ENCODE results near the gene TMEM63C.

TMEM63C gene

DNA sequence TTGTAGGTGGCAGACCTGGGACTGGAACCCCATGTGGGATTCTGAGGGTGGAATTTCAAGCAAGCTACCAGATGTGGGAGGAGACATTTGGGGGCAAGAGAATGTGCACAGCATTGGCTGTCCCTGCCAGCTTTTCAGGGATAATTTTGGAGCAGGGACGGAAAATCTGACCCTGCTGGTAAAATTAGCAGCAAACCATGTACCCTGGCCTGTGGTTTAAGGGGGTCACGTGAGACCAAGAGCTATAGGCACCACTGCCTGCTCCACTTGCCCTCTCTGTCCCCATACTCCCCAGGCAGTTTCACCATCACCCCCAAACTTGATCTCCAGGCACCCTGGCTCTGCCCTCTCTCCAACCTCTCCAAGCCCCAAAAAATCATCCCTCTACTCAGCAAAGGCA is 26.5 kb upstream of the TMEM63C start:
- Histone ChIP-seq H3K36me3 (ENCODE audit: control insufficient read depth in 2 of 2, insufficient read depth in 1 of 2, low read length in 2 of 2) (no peaks in the 10 kb centered on the region), H3K4me1 (ENCODE audit: control insufficient read depth, insufficient read depth, low read length) (no peaks in the 10 kb centered on the region), H3K9me3 (ENCODE audit: control insufficient read depth, insufficient read depth, low read depth, low read length) (no peaks in the 10 kb centered on the region), H3K4me3 (ENCODE audit: low read depth, low read length) (no peak overlapping the region), H3K27ac (ENCODE audit: extremely low read depth, low read depth, low read length) (no peak overlapping the region)
- TF ChIP-seq ZNF701 (tag by site-specific recombination; IDR thresholded peaks at IDR 0.05) (no peak), ZNF785 (tag by site-specific recombination; IDR thresholded peaks at IDR 0.05) (no peak), ZBTB17 (tag by site-specific recombination; IDR thresholded peaks at IDR 0.05) (no peak), RBAK (tag by site-specific recombination; IDR thresholded peaks at IDR 0.05) (no peak), ZNF280D (tag by site-specific recombination; IDR thresholded peaks at IDR 0.05) (no peak), ZSCAN16 (tag by site-specific recombination; IDR thresholded peaks at IDR 0.05) (no peak), ZBTB20 (tag by site-specific recombination; IDR thresholded peaks at IDR 0.05) (no peak), ZNF843 (tag by site-specific recombination; IDR thresholded peaks at IDR 0.05) (no peak), ZNF707 (tag by site-specific recombination; IDR thresholded peaks at IDR 0.05) (no peak), ZNF266 (tag by site-specific recombination; IDR thresholded peaks at IDR 0.05; ENCODE audit: low read depth) (no peak), GFI1B (tag by site-specific recombination; IDR thresholded peaks at IDR 0.05) (no peak), ZNF19 (tag by site-specific recombination; IDR thresholded peaks at IDR 0.05; ENCODE audit: low read depth) (no peak), ZNF274 (IDR thresholded peaks at IDR 0.05; ENCODE audit: low read length) (no peak), ZNF274 (tag by site-specific recombination; IDR thresholded peaks at IDR 0.05; ENCODE audit: borderline replicate concordance) (no peak)
- TF ChIP-seq, protein P1, sequence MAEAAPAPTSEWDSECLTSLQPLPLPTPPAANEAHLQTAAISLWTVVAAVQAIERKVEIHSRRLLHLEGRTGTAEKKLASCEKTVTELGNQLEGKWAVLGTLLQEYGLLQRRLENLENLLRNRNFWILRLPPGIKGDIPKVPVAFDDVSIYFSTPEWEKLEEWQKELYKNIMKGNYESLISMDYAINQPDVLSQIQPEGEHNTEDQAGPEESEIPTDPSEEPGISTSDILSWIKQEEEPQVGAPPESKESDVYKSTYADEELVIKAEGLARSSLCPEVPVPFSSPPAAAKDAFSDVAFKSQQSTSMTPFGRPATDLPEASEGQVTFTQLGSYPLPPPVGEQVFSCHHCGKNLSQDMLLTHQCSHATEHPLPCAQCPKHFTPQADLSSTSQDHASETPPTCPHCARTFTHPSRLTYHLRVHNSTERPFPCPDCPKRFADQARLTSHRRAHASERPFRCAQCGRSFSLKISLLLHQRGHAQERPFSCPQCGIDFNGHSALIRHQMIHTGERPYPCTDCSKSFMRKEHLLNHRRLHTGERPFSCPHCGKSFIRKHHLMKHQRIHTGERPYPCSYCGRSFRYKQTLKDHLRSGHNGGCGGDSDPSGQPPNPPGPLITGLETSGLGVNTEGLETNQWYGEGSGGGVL (tag by site-specific recombination; IDR thresholded peaks at IDR 0.05): no peak
- TF ChIP-seq, protein P2, sequence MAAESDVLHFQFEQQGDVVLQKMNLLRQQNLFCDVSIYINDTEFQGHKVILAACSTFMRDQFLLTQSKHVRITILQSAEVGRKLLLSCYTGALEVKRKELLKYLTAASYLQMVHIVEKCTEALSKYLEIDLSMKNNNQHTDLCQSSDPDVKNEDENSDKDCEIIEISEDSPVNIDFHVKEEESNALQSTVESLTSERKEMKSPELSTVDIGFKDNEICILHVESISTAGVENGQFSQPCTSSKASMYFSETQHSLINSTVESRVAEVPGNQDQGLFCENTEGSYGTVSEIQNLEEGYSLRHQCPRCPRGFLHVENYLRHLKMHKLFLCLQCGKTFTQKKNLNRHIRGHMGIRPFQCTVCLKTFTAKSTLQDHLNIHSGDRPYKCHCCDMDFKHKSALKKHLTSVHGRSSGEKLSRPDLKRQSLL (tag by site-specific recombination; IDR thresholded peaks at IDR 0.05): no peak
- TF ChIP-seq, protein P3, sequence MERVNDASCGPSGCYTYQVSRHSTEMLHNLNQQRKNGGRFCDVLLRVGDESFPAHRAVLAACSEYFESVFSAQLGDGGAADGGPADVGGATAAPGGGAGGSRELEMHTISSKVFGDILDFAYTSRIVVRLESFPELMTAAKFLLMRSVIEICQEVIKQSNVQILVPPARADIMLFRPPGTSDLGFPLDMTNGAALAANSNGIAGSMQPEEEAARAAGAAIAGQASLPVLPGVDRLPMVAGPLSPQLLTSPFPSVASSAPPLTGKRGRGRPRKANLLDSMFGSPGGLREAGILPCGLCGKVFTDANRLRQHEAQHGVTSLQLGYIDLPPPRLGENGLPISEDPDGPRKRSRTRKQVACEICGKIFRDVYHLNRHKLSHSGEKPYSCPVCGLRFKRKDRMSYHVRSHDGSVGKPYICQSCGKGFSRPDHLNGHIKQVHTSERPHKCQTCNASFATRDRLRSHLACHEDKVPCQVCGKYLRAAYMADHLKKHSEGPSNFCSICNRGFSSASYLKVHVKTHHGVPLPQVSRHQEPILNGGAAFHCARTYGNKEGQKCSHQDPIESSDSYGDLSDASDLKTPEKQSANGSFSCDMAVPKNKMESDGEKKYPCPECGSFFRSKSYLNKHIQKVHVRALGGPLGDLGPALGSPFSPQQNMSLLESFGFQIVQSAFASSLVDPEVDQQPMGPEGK (tag by site-specific recombination; IDR thresholded peaks at IDR 0.05): no peak
- ChIA-PET POLR2A (interaction anchor here (0.6 kb wide), 2 partner anchors 364 to 396 kb away, joined by 4 to 5 read pairs; no protein-coding TSS in a partner anchor), CTCF (interaction anchor here (2.0 to 8.1 kb wide), 2 partner anchors 14 to 161 kb away, joined by 6 to 82 read pairs; partner anchors contain the start of gene ZDHHC22)

- Histone ChIP-seq H3K36me3 (ENCODE audit: control insufficient read depth in 2 of 2, insufficient read depth in 1 of 2, low read length in 2 of 2) (no peaks in the 10 kb centered on the region), H3K9me3 (ENCODE audit: control insufficient read depth, insufficient read depth, low read depth, low read length) (no peaks in the 10 kb centered on the region), H3K27ac (ENCODE audit: extremely low read depth, low read depth, low read length) (no peak overlapping the region), H3K4me3 (ENCODE audit: low read depth, low read length) (no peak overlapping the region), H3K4me1 (ENCODE audit: control insufficient read depth, insufficient read depth, low read length) (no peaks in the 10 kb centered on the region)
- POLR2A ChIA-PET: no interaction called here
- CTCF ChIA-PET: interaction anchor here (0.6 to 0.7 kb wide), 2 partner anchors 11 to 24 kb away, joined by 3 read pairs; no protein-coding TSS in a partner anchor
- no peak for TF ChIP-seq ZNF645 (tag by site-specific recombination; IDR thresholded peaks at IDR 0.05)
- TF ChIP-seq ZNF248 (tag by site-specific recombination; IDR thresholded peaks at IDR 0.05): no peak
- no peak for TF ChIP-seq ZNF626 (tag by site-specific recombination; IDR thresholded peaks at IDR 0.05)
- no peak for TF ChIP-seq ZNF561 (tag by site-specific recombination; IDR thresholded peaks at IDR 0.05; ENCODE audit: borderline replicate concordance)
- TF ChIP-seq ZNF548 (tag by site-specific recombination; IDR thresholded peaks at IDR 0.05): no peak
- no peak for TF ChIP-seq ZNF433 (tag by site-specific recombination; IDR thresholded peaks at IDR 0.05; ENCODE audit: low read depth)
Observed at GRCh38 chr14:77157740-77158139, 23.9 kb upstream of the TMEM63C start.
